ENCODE measurements around the gene CATSPERB. TPM values are rescaled to one million over a fixed set of nuclear protein-coding genes. Genes with fewer than 3 reads are reported as not detected.

CATSPERB gene
- total RNA-seq, 1 donor from 2014 or later = not detected

GRCh38 chr14:91755570-91756295 is 23.8 kb upstream of the CATSPERB start:
- ATAC-seq (ENCODE audit: low read depth) = no peak
- H3K27ac Mint-ChIP-seq = no peak overlapping the region
- H3K36me3 Mint-ChIP-seq (ENCODE audit: low read depth) = no peaks in the 10 kb centered on the region
- no peaks in the 10 kb centered on the region for H3K4me1 Mint-ChIP-seq
- peaks cover 12% of the 10 kb centered on the region for H3K9me3 Mint-ChIP-seq
- CTCF ChIA-PET = no interaction called here
- POLR2A ChIA-PET = no interaction called here
- no peak overlapping the region for H3K4me3 Mint-ChIP-seq
- intact Hi-C loops (cut with micrococcal nuclease) = no loop called here
- DNase-seq = no peak
- TF ChIP-seq, protein P1, sequence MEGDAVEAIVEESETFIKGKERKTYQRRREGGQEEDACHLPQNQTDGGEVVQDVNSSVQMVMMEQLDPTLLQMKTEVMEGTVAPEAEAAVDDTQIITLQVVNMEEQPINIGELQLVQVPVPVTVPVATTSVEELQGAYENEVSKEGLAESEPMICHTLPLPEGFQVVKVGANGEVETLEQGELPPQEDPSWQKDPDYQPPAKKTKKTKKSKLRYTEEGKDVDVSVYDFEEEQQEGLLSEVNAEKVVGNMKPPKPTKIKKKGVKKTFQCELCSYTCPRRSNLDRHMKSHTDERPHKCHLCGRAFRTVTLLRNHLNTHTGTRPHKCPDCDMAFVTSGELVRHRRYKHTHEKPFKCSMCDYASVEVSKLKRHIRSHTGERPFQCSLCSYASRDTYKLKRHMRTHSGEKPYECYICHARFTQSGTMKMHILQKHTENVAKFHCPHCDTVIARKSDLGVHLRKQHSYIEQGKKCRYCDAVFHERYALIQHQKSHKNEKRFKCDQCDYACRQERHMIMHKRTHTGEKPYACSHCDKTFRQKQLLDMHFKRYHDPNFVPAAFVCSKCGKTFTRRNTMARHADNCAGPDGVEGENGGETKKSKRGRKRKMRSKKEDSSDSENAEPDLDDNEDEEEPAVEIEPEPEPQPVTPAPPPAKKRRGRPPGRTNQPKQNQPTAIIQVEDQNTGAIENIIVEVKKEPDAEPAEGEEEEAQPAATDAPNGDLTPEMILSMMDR (IDR thresholded peaks at IDR 0.05) = no peak
- H3K27me3 Mint-ChIP-seq = peaks cover 26% of the 10 kb centered on the region

DNA sequence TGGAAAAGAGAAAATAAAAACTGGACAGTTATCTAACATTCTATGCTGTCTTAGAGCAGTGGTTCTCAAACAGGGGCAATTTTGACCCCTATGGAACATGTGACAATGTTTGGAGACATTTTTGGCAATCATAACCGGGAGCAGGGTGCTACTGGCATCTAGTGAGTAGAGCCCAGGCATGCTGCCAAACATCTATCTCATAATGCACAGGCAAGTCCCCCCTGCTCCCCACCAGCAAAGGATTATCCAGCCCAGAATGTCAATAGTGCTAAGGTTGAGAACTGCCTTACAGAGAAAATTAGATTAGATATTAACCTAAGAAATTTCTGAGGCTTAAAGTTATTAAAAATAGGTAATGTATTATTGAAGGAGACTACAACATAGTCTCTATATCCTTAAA is 22.9 kb upstream of the CATSPERB start:
- H3K4me1 Mint-ChIP-seq = no peaks in the 10 kb centered on the region
- TF ChIP-seq, protein P1 (IDR thresholded peaks at IDR 0.05) = no peak
- peaks cover 7% of the 10 kb centered on the region for H3K9me3 Mint-ChIP-seq
- no peak overlapping the region for H3K27ac Mint-ChIP-seq
- ChIA-PET CTCF (no interaction called here), POLR2A (no interaction called here)
- DNase-seq = no peak
- no peak overlapping the region for H3K4me3 Mint-ChIP-seq
- intact Hi-C loops (cut with micrococcal nuclease) = no loop called here
- H3K27me3 Mint-ChIP-seq = peaks cover 31% of the 10 kb centered on the region
- ATAC-seq (ENCODE audit: low read depth) = no peak
- no peaks in the 10 kb centered on the region for H3K36me3 Mint-ChIP-seq (ENCODE audit: low read depth)

DNA sequence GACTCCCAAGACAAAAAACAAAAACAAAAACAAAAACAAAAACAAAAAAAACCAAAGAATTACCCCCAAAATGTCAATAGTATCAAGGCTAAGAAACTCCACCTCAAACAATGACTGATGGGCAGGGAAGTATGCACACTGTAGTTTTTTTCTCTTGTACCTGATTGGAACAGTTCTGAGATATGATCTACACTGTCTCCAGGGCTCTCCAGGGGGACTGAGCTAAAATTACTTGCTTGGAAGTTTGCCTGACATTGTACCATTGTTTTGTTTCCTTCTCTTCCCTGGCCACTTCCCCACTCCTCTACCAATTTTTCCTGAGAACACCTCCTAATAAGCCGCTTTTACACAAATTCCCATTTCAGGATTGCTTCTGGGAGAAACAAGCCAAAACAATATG is 22.3 kb upstream of the CATSPERB start:
- Mint-ChIP-seq H3K27ac (no peak overlapping the region), H3K4me3 (no peak overlapping the region), H3K9me3 (peaks cover 3% of the 10 kb centered on the region), H3K4me1 (no peaks in the 10 kb centered on the region), H3K27me3 (peaks cover 36% of the 10 kb centered on the region), H3K36me3 (ENCODE audit: low read depth) (no peaks in the 10 kb centered on the region)
- ATAC-seq (ENCODE audit: low read depth) (no peak), DNase-seq (no peak)
- ChIA-PET POLR2A (no interaction called here), CTCF (no interaction called here)
- intact Hi-C loops (cut with micrococcal nuclease) = no loop called here
- TF ChIP-seq, protein P1 (IDR thresholded peaks at IDR 0.05) = no peak

DNA sequence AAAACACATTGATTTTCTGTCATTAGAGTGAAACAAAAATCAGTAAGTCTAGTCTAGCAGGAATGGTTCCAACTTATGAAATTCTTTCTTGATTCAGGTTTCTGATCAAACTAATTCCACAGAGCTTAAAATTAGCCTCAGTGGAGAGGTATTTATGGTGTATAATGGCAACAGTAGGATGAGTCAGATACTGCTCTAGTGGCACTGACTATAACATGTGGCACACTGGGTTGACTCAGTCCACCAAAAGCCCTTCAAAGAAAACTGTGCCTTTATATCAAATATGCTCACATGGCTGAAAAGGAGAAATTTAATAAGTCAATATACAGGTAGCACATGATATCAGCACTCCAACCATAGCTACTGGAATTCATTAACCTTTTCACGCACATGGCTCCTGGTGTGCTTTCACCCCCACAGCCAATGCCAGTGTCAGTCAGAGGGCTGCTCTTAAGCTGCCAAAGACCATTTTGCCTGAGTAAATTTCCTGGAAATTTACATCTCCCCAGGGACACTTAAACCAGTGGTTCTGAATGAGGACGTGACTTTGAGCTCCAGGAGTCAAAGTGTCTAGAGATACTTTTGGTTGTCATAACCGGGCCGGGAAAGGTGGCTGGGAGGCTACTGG is 21.7 kb upstream of the CATSPERB start:
- Mint-ChIP-seq H3K27ac (no peak overlapping the region), H3K36me3 (ENCODE audit: low read depth) (no peaks in the 10 kb centered on the region), H3K27me3 (peaks cover 40% of the 10 kb centered on the region), H3K4me1 (no peaks in the 10 kb centered on the region), H3K4me3 (no peak overlapping the region), H3K9me3 (no peaks in the 10 kb centered on the region)
- ChIA-PET POLR2A (no interaction called here), CTCF (no interaction called here)
- DNase-seq (no peak), ATAC-seq (ENCODE audit: low read depth) (no peak)
- TF ChIP-seq, protein P1 (IDR thresholded peaks at IDR 0.05) = no peak
- intact Hi-C loops (cut with micrococcal nuclease) = no loop called here

GRCh38 chr14:91752961-91753360 is 21.1 kb upstream of the CATSPERB start:
- Mint-ChIP-seq H3K9me3 (no peaks in the 10 kb centered on the region), H3K36me3 (ENCODE audit: low read depth) (no peaks in the 10 kb centered on the region)

More at GRCh38 chr14:91752961-91753360, 21.1 kb upstream of the CATSPERB start:
- no peak overlapping the region for H3K27ac Mint-ChIP-seq
- H3K4me3 Mint-ChIP-seq = no peak overlapping the region
- intact Hi-C loops (cut with micrococcal nuclease) = no loop called here
- no peaks in the 10 kb centered on the region for H3K4me1 Mint-ChIP-seq
- peaks cover 40% of the 10 kb centered on the region for H3K27me3 Mint-ChIP-seq
- ATAC-seq (ENCODE audit: low read depth) (no peak), DNase-seq (no peak)
- ChIA-PET POLR2A (no interaction called here), CTCF (no interaction called here)
- TF ChIP-seq, protein P1 (IDR thresholded peaks at IDR 0.05) = no peak
